ENCODE measurements around the gene SCN5A.

- TF ChIP-seq EZH2phosphoT487 (IDR thresholded peaks at IDR 0.05; ENCODE audit: low read length) (no peak), CTCF (IDR thresholded peaks at IDR 0.05; ENCODE audit: low read length) (no peak)
Observed at GRCh38 chr3:38588371-38588971, 61.0 kb downstream of the SCN5A start.

Measured in MM.1S (cell line).